ENCODE measurements around the gene TBC1D23. TPM values are rescaled to one million over a fixed set of nuclear protein-coding genes. Genes with fewer than 3 reads are reported as not detected.
"Not testable (repeated sequence)": the region's sequence is repeated elsewhere in the genome, so short reads cannot be mapped to it uniquely, and the experiment has no call there.

TBC1D23 gene
- total RNA-seq, 4 donors from 2014 or later = 15.5 to 42.5 (median 34.5) TPM

GRCh38 chr3:100234364-100234763 is 26.4 kb upstream of the TBC1D23 start:
- no peak overlapping the region for H3K4me3 ChIP-seq
- 94 to 100% methylated on average over 2 of the region's 2 CpGs for WGBS, 2 donors (ENCODE audit: low coverage in 1 of 2)
- peaks cover 0 to 3% of the 10 kb centered on the region in 2 donors for H3K9me3 ChIP-seq
- H3K27me3 ChIP-seq = no peaks in the 10 kb centered on the region
- no peaks in the 10 kb centered on the region for H3K36me3 ChIP-seq
- H3K27ac ChIP-seq = no peak overlapping the region
- DNase-seq = no peak
- no peaks in the 10 kb centered on the region for H3K4me1 ChIP-seq
- TF ChIP-seq POLR2AphosphoS5 (IDR thresholded peaks at IDR 0.05) (no peak), POLR2A (IDR thresholded peaks at IDR 0.05) (no peak), CTCF (IDR thresholded peaks at IDR 0.05) (no peak), EP300 (IDR thresholded peaks at IDR 0.05; ENCODE audit: low read depth) (no peak)
- in situ Hi-C loops (cut with MboI; ENCODE audit: low pct_ligation_motif_present in 1 of 4, low pct_unique_long_range_greater_than_20kb in 1 of 4, low sequenced_read_pairs in 3 of 4) (loop anchor here in 1 of 4 donors (25.0 kb wide), 1 partner anchor 172 kb away; no protein-coding TSS in a partner anchor), intact Hi-C loops (cut with DNase I; ENCODE audit: low total_unique reads) (no loop called here)

GRCh38 chr3:100238599-100238998 is 22.2 kb upstream of the TBC1D23 start:
- Histone ChIP-seq H3K27ac (no peak overlapping the region), H3K27me3 (no peaks in the 10 kb centered on the region), H3K4me1 (no peaks in the 10 kb centered on the region), H3K4me3 (no peak overlapping the region), H3K36me3 (no peaks in the 10 kb centered on the region), H3K9me3 (peaks cover 0 to 3% of the 10 kb centered on the region in 2 donors)
- TF ChIP-seq POLR2AphosphoS5 (IDR thresholded peaks at IDR 0.05) (no peak), POLR2A (IDR thresholded peaks at IDR 0.05) (no peak), CTCF (IDR thresholded peaks at IDR 0.05) (no peak), EP300 (IDR thresholded peaks at IDR 0.05; ENCODE audit: low read depth) (no peak)
- no peak for DNase-seq
- 94 to 100% methylated on average over 1 of the region's 1 CpG for WGBS, 2 donors (ENCODE audit: low coverage in 1 of 2)
- intact Hi-C loops (cut with DNase I; ENCODE audit: low total_unique reads) = no loop called here
- in situ Hi-C loops (cut with MboI; ENCODE audit: low pct_ligation_motif_present in 1 of 4, low pct_unique_long_range_greater_than_20kb in 1 of 4, low sequenced_read_pairs in 3 of 4) = loop anchor here in 1 of 4 donors (25.0 kb wide), 1 partner anchor 176 kb away; no protein-coding TSS in a partner anchor

GRCh38 chr3:100242471-100242870 is 18.3 kb upstream of the TBC1D23 start:
- H3K4me3 ChIP-seq; H3K27ac ChIP-seq; H3K4me1 ChIP-seq; H3K9me3 ChIP-seq; H3K36me3 ChIP-seq; DNase-seq; H3K27me3 ChIP-seq; intact Hi-C loops (cut with DNase I; ENCODE audit: low total_unique reads): not testable (repeated sequence)
- in situ Hi-C loops (cut with MboI; ENCODE audit: low pct_ligation_motif_present in 1 of 4, low pct_unique_long_range_greater_than_20kb in 1 of 4, low sequenced_read_pairs in 3 of 4) = loop anchor here in 2 of 4 donors (10.0 to 25.0 kb wide), 2 partner anchors 178 to 180 kb away; no protein-coding TSS in a partner anchor
- WGBS, 2 donors (ENCODE audit: low coverage in 1 of 2) = 43 to 72% methylated on average over 1 of the region's 1 CpG

GRCh38 chr3:100244264-100244663 is 16.5 kb upstream of the TBC1D23 start:
- H3K9me3 ChIP-seq = no peaks in the 10 kb centered on the region
- intact Hi-C loops (cut with DNase I; ENCODE audit: low total_unique reads) = no loop called here
- H3K27ac ChIP-seq = no peak overlapping the region
- in situ Hi-C loops (cut with MboI; ENCODE audit: low pct_ligation_motif_present in 1 of 4, low pct_unique_long_range_greater_than_20kb in 1 of 4, low sequenced_read_pairs in 3 of 4) = loop anchor here in 2 of 4 donors (10.0 to 25.0 kb wide), 2 partner anchors 179 to 182 kb away; no protein-coding TSS in a partner anchor
- DNase-seq = no peak
- no peaks in the 10 kb centered on the region for H3K4me1 ChIP-seq
- H3K4me3 ChIP-seq = no peak overlapping the region
- H3K36me3 ChIP-seq = no peaks in the 10 kb centered on the region
- H3K27me3 ChIP-seq = no peaks in the 10 kb centered on the region
- no peak for TF ChIP-seq CTCF (IDR thresholded peaks at IDR 0.05)
- no peak for TF ChIP-seq EP300 (IDR thresholded peaks at IDR 0.05; ENCODE audit: low read depth)
- no peak for TF ChIP-seq POLR2AphosphoS5 (IDR thresholded peaks at IDR 0.05)

GRCh38 chr3:100245136-100245535 is 15.7 kb upstream of the TBC1D23 start:
- H3K36me3 ChIP-seq = no peaks in the 10 kb centered on the region
- H3K4me1 ChIP-seq = no peaks in the 10 kb centered on the region
- H3K27me3 ChIP-seq = no peaks in the 10 kb centered on the region
- no peak for DNase-seq
- TF ChIP-seq POLR2A (IDR thresholded peaks at IDR 0.05) (no peak), POLR2AphosphoS5 (IDR thresholded peaks at IDR 0.05) (no peak), CTCF (IDR thresholded peaks at IDR 0.05) (no peak), EP300 (IDR thresholded peaks at IDR 0.05; ENCODE audit: low read depth) (no peak)
- intact Hi-C loops (cut with DNase I; ENCODE audit: low total_unique reads) (no loop called here), in situ Hi-C loops (cut with MboI; ENCODE audit: low pct_ligation_motif_present in 1 of 4, low pct_unique_long_range_greater_than_20kb in 1 of 4, low sequenced_read_pairs in 3 of 4) (loop anchor here in 2 of 4 donors (10.0 to 25.0 kb wide), 2 partner anchors 180 to 183 kb away; no protein-coding TSS in a partner anchor)
- no peaks in the 10 kb centered on the region for H3K9me3 ChIP-seq
- H3K27ac ChIP-seq = no peak overlapping the region
- H3K4me3 ChIP-seq = no peak overlapping the region

All from transverse colon (tissue), 4 donors.